Measurements from ENCODE around the gene ZSCAN29.
A peak's percentile ranks its signal among the peaks of the same experiment; 100 is the strongest.

The ZSCAN29 gene

DNA sequence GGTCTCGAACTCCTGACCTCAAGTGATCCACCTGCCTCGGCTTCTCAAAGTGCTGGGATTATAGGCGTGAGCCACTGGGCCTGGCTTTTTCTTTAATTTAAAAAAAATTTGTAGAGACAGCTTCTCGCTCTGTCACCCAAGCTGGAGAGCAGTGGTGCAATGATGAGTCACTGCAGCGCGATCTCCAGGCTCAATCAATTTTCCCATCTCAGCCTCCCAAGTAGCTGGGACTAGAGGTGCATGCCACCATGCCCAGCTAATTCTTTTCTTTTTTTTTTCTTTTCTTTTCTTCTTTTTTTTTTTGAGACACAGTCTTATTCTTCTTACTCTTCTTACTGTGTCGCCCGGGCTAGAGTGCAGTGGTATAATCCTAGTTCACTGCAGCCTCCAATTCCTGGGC, 19.9 kb upstream of the ZSCAN29 start:
- Mint-ChIP-seq H3K4me3 (no peak overlapping the region), H3K27ac (peak overlapping the region; percentile 82), H3K9me3 (no peaks in the 10 kb centered on the region), H3K27me3 (ENCODE audit: low read depth, poor library complexity) (peaks cover 8% of the 10 kb centered on the region), H3K36me3 (ENCODE audit: low read depth) (peaks cover 44% of the 10 kb centered on the region), H3K4me1 (peaks cover 5% of the 10 kb centered on the region)
- no peak for TF ChIP-seq CTCF (IDR thresholded peaks at IDR 0.05)
- no peak for DNase-seq

DNA sequence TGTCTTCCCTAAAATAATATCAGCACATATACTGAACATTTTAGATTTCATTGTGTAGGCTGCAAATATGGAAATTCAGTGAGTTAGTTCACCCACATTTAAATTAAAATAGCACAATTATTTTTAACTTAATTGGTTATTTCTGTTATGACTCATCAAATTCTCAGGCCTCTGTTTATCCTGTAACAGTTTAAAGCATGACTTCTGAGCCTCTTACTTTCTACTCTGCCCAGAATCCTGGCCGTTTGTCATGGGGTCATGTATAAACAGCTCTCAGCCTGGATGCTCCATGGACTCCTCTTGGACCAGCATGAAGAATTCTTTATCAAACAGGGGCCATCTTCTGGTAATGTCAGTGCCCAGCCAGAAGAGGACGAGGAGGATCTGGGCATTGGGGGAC, 12.2 kb upstream of the ZSCAN29 start:
- Mint-ChIP-seq H3K9me3 (no peaks in the 10 kb centered on the region), H3K27me3 (ENCODE audit: low read depth, poor library complexity) (peaks cover 3% of the 10 kb centered on the region), H3K27ac (no peak overlapping the region), H3K4me3 (no peak overlapping the region), H3K4me1 (no peaks in the 10 kb centered on the region), H3K36me3 (ENCODE audit: low read depth) (peaks cover 70% of the 10 kb centered on the region)
- DNase-seq, result no peak
- TF ChIP-seq CTCF (IDR thresholded peaks at IDR 0.05), result no peak

DNA sequence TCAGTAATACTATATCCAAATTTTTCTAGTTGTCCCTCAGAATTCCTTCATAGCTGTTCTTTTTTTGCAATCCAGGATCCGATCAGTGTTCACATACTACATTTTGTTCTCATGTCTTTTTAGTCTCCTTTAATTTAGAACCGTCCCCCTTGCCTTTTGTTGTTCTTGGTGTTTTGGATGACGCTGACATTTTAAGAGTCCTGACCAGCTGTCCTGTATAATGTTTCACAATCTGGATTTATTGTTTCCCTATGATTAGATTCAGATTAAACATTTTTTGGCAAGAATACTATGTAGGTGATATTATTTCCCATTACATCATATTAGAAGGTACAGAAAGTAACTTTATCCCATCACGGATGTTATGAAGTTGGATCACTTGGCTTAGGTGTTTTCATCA, 11.5 kb upstream of the ZSCAN29 start:
- no peak overlapping the region for H3K27ac Mint-ChIP-seq
- peaks cover 3% of the 10 kb centered on the region for H3K27me3 Mint-ChIP-seq (ENCODE audit: low read depth, poor library complexity)
- H3K36me3 Mint-ChIP-seq (ENCODE audit: low read depth), result peaks cover 77% of the 10 kb centered on the region
- no peaks in the 10 kb centered on the region for H3K9me3 Mint-ChIP-seq
- no peak for TF ChIP-seq CTCF (IDR thresholded peaks at IDR 0.05)
- no peak overlapping the region for H3K4me3 Mint-ChIP-seq
- DNase-seq, result no peak
- no peaks in the 10 kb centered on the region for H3K4me1 Mint-ChIP-seq

GRCh38 chr15:43378601-43379000, 7.8 kb upstream of the ZSCAN29 start:
- Mint-ChIP-seq H3K9me3 (no peaks in the 10 kb centered on the region), H3K36me3 (ENCODE audit: low read depth) (peaks cover 61% of the 10 kb centered on the region), H3K27me3 (ENCODE audit: low read depth, poor library complexity) (no peaks in the 10 kb centered on the region), H3K4me3 (no peak overlapping the region), H3K4me1 (no peaks in the 10 kb centered on the region), H3K27ac (no peak overlapping the region)
- DNase-seq, result no peak
- no peak for TF ChIP-seq CTCF (IDR thresholded peaks at IDR 0.05)

DNA sequence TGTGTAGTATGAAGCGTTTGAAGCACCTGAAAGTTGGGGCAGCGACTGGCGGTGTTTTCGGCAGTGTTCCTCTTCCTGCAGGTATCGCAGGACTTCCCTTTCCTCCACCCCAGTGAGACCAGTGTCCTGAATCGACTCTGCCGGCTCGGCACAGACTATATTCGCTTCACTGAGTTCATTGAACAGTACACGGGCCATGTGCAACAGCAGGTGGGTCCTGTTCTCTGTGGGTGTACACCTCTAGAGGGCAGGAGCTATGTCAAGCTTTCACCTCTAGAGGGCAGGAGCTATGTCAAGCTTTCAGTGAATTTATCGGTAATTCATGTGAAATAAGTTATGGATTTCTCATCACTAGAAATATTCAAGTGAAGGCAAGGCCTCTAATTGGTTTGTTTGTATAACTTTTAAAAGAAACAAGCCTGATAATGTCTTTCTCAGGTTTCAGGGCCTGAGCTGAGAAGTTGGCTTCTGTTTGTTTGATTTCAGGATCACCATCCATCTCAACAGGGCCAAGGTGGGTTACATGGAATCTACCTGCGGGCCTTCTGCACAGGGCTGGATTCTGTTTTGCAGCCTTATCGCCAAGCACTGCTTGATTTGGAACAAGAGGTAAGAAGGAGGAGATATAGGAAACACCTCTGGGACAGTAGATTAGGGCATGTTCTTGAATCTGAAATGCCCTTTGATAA, 5.3 kb upstream of the ZSCAN29 start:
- no peak overlapping the region for H3K4me3 Mint-ChIP-seq
- peaks cover 46% of the 10 kb centered on the region for H3K36me3 Mint-ChIP-seq (ENCODE audit: low read depth)
- H3K4me1 Mint-ChIP-seq, result peaks cover 17% of the 10 kb centered on the region
- peak; percentile 23 for DNase-seq
- no peaks in the 10 kb centered on the region for H3K9me3 Mint-ChIP-seq
- H3K27ac Mint-ChIP-seq, result no peak overlapping the region
- H3K27me3 Mint-ChIP-seq (ENCODE audit: low read depth, poor library complexity), result no peaks in the 10 kb centered on the region
- TF ChIP-seq CTCF (IDR thresholded peaks at IDR 0.05), result peak; percentile 70

GRCh38 chr15:43370310-43370974, 401 bp downstream of the ZSCAN29 start:
- Mint-ChIP-seq H3K9me3 (peaks cover 49% of the 10 kb centered on the region), H3K4me3 (peak overlapping the region; percentile 95), H3K4me1 (peaks cover 48% of the 10 kb centered on the region), H3K27ac (peak overlapping the region; percentile 52), H3K36me3 (ENCODE audit: low read depth) (peaks cover 58% of the 10 kb centered on the region), H3K27me3 (ENCODE audit: low read depth, poor library complexity) (peaks cover 7% of the 10 kb centered on the region)
- TF ChIP-seq CTCF (IDR thresholded peaks at IDR 0.05), result no peak
- DNase-seq, result peak; percentile 57
